Measurements from ENCODE around the gene RABEP1.

DNA sequence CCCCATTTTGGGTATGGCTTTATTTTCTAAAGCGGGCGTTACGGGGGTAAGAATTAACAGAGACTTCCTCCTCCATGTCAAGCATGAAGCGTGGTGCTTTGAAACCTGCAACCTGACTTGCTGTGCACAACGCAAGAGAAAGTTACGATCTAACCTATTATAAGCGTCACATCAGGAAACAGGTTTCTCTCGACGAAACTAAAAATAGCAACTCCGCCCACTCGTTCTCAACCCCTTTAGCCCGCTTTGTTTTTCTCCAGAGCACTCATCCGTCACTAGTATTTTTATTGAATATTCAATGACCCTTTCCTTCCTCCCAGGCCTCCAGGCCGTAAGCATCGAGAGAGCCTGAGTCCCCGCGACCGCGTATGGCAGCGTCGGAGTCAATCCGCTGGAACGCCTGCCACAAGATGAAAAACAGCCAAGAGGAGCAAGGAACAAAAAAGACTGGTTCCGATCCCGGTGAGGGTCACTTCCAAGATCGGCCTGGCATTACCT is 136.8 kb downstream of the RABEP1 start:
- no peak for TF ChIP-seq SP1 (IDR thresholded peaks at IDR 0.05)
- no peak for TF ChIP-seq SUZ12 (IDR thresholded peaks at IDR 0.05)
- TF ChIP-seq FOXM1 (IDR thresholded peaks at IDR 0.05; ENCODE audit: borderline replicate concordance) = no peak
- TF ChIP-seq, protein P1, sequence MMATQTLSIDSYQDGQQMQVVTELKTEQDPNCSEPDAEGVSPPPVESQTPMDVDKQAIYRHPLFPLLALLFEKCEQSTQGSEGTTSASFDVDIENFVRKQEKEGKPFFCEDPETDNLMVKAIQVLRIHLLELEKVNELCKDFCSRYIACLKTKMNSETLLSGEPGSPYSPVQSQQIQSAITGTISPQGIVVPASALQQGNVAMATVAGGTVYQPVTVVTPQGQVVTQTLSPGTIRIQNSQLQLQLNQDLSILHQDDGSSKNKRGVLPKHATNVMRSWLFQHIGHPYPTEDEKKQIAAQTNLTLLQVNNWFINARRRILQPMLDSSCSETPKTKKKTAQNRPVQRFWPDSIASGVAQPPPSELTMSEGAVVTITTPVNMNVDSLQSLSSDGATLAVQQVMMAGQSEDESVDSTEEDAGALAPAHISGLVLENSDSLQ (IDR thresholded peaks at IDR 0.05) = no peak
- no peak for TF ChIP-seq L3MBTL2 (conservative IDR thresholded peaks at IDR 0.05)
- no peak for TF ChIP-seq TARDBP (IDR thresholded peaks at IDR 0.05)
- no peak for TF ChIP-seq FOXA1 (IDR thresholded peaks at IDR 0.05)
- TF ChIP-seq NFRKB (IDR thresholded peaks at IDR 0.05) = no peak
- TF ChIP-seq ELF4 (IDR thresholded peaks at IDR 0.05) = no peak
- no peak for TF ChIP-seq ARNT (IDR thresholded peaks at IDR 0.05)
- TF ChIP-seq BHLHE40 (IDR thresholded peaks at IDR 0.05; ENCODE audit: borderline replicate concordance) = no peak
- no peak for TF ChIP-seq FOXK2 (IDR thresholded peaks at IDR 0.05)
- no peak for TF ChIP-seq CTBP1 (IDR thresholded peaks at IDR 0.05; ENCODE audit: borderline replicate concordance)
- TF ChIP-seq HDGF (IDR thresholded peaks at IDR 0.05; ENCODE audit: borderline replicate concordance) = no peak
